SK-N-SH treated with all-trans-retinoic acid at 6 μM for 48 hours (cell line): ENCODE data around the gene HSDL1.

Source experiments
- ATAC-seq: fragments of 200-7000 bp; cut with Tn5 transposase; 3 replicates; pipeline ENCODE4 v1.9.1; 2020; ENCODE audit warnings: mild to moderate bottlenecking, moderate library complexity
- BACH2 ChIP-seq: fragments of 250-450 bp; sonication (Bioruptor Pico); IDR thresholded peaks from 2 replicates; pipeline ENCODE4 v1.9.0; 2021; ENCODE audit warnings: mild to moderate bottlenecking, borderline replicate concordance
- CSDC2 ChIP-seq: fragments of 250-450 bp; sonication (Bioruptor Pico); IDR thresholded peaks from 2 replicates; pipeline ENCODE4 v1.5.0; 2020; ENCODE audit warnings: mild to moderate bottlenecking, moderate library complexity
- ESRRG ChIP-seq: fragments of 250-450 bp; sonication (Bioruptor Pico); IDR thresholded peaks from 2 replicates; pipeline ENCODE4 v1.6.1; 2021; ENCODE audit warnings: mild to moderate bottlenecking
- GLIS3 ChIP-seq: fragments of 250-450 bp; sonication (Bioruptor Pico); IDR thresholded peaks from 2 replicates; pipeline ENCODE4 v1.5.0; 2020; ENCODE audit warnings: mild to moderate bottlenecking, moderate library complexity
- ISL1 ChIP-seq: fragments of 250-450 bp; sonication (Bioruptor Pico); IDR thresholded peaks from 2 replicates; pipeline ENCODE4 v2.1.2; 2022; ENCODE audit warnings: mild to moderate bottlenecking, moderate library complexity
- OSR1 ChIP-seq: fragments of 250-450 bp; sonication (Bioruptor Pico); IDR thresholded peaks from 2 replicates; pipeline ENCODE4 v1.8.0; 2022; ENCODE audit warnings: moderate library complexity, mild to moderate bottlenecking, inconsistent platforms
- PPARA ChIP-seq: fragments of 250-450 bp; sonication (Bioruptor Pico); IDR thresholded peaks from 2 replicates; pipeline ENCODE4 v1.5.0; 2020; ENCODE audit warnings: mild to moderate bottlenecking, borderline replicate concordance
- RARB ChIP-seq: fragments of 250-450 bp; sonication (Bioruptor Pico); IDR thresholded peaks from 2 replicates; pipeline ENCODE4 v1.8.0; 2021; ENCODE audit warnings: mild to moderate bottlenecking, moderate library complexity
- SNAI2 ChIP-seq: fragments of 250-450 bp; sonication (Bioruptor Pico); IDR thresholded peaks from 2 replicates; pipeline ENCODE4 v1.5.0; 2020; ENCODE audit warnings: mild to moderate bottlenecking, moderate library complexity
- TCF4 ChIP-seq: fragments of 250-450 bp; sonication (Bioruptor Pico); IDR thresholded peaks from 2 replicates; pipeline ENCODE4 v1.8.0; 2021; ENCODE audit warnings: mild to moderate bottlenecking, moderate library complexity, borderline replicate concordance
- TOX ChIP-seq: fragments of 250-450 bp; sonication (Bioruptor Pico); IDR thresholded peaks from 2 replicates; pipeline ENCODE4 v1.8.0; 2021; ENCODE audit warnings: mild to moderate bottlenecking, moderate library complexity, borderline replicate concordance
- ZC3H10 ChIP-seq: fragments of 250-450 bp; sonication (Bioruptor Pico); IDR thresholded peaks from 2 replicates; pipeline ENCODE4 v1.5.1; 2021; ENCODE audit warnings: mild to moderate bottlenecking, moderate library complexity
- ZFP3 ChIP-seq: fragments of 250-450 bp; sonication (Bioruptor Pico); IDR thresholded peaks from 2 replicates; pipeline ENCODE4 v1.5.0; 2020; ENCODE audit warnings: mild to moderate bottlenecking, moderate library complexity
- ZFP30 ChIP-seq: fragments of 450-650 bp; formaldehyde crosslinking; IDR thresholded peaks from 2 replicates; pipeline ENCODE4 v1.5.0; 2022; ENCODE audit warnings: mild to moderate bottlenecking, moderate library complexity
- ZNF565 ChIP-seq: fragments of 450-650 bp; formaldehyde crosslinking; conservative IDR thresholded peaks from 2 replicates; pipeline ENCODE4 v1.5.0; 2020; ENCODE audit warnings: low read depth, mild to moderate bottlenecking, moderate library complexity
- ZNF70 ChIP-seq: fragments of 450-650 bp; formaldehyde crosslinking; IDR thresholded peaks from 2 replicates; pipeline ENCODE4 v1.5.0; 2020; ENCODE audit warnings: mild to moderate bottlenecking, moderate library complexity
- ZNF8 ChIP-seq: fragments of 450-650 bp; formaldehyde crosslinking; IDR thresholded peaks from 2 replicates; pipeline ENCODE4 v1.5.0; 2020; ENCODE audit warnings: mild to moderate bottlenecking, moderate library complexity
- TF ChIP-seq, protein P1 (sequence below): fragments of 250-450 bp; sonication (Bioruptor Pico); IDR thresholded peaks from 2 replicates; pipeline ENCODE4 v1.5.1; 2020; ENCODE audit warnings: low read depth, mild to moderate bottlenecking, moderate library complexity
- TF ChIP-seq, protein P2 (sequence below): fragments of 250-450 bp; sonication (Bioruptor Pico); IDR thresholded peaks from 2 replicates; pipeline ENCODE4 v1.8.0; 2021; ENCODE audit warnings: low read depth, mild to moderate bottlenecking, moderate library complexity, borderline replicate concordance
- TF ChIP-seq, protein P3 (sequence below): fragments of 250-450 bp; sonication (Bioruptor Pico); IDR thresholded peaks from 2 replicates; pipeline ENCODE4 v1.8.0; 2020; ENCODE audit warnings: mild to moderate bottlenecking, moderate library complexity, borderline replicate concordance
- TF ChIP-seq, protein P4 (sequence below): fragments of 250-450 bp; sonication (Bioruptor Pico); IDR thresholded peaks from 2 replicates; pipeline ENCODE4 v1.5.0; 2020; ENCODE audit warnings: mild to moderate bottlenecking, moderate library complexity
- TF ChIP-seq, protein P5 (sequence below): fragments of 250-450 bp; sonication (Bioruptor Pico); IDR thresholded peaks from 2 replicates; pipeline ENCODE4 v1.5.1; 2021; ENCODE audit warnings: mild to moderate bottlenecking, moderate library complexity

The HSDL1 gene

DNA sequence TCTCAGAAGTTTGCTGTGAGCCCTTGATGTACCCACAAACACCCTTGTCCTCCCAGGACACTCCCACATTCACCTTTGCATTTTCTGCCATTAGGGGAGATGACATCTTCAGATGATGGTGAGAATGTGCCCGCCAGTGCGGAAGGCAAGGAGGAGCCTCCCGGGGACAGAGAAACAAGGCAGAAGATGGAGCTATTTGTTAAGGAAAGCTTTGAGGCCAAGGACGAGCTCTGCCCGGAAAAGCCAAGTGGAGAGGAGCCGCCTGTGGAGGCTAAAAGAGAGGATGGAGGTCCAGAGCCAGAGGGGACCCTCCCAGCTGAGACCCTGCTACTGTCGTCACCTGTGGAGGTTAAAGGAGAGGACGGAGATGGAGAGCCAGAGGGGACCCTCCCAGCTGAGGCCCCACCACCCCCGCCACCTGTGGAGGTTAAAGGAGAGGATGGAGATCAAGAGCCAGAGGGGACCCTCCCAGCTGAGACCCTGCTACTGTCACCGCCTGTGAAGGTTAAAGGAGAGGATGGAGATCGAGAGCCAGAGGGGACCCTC lies 24.9 kb upstream of the HSDL1 start:
- no peak for ATAC-seq
- TF ChIP-seq CSDC2 (CRISPR knock-in tag), result no peak
- no peak for TF ChIP-seq ESRRG (CRISPR knock-in tag)
- TF ChIP-seq RARB (CRISPR knock-in tag), result no peak
- no peak for TF ChIP-seq ZC3H10 (CRISPR knock-in tag)
- no peak for TF ChIP-seq PPARA (CRISPR knock-in tag)
- TF ChIP-seq, protein P1, sequence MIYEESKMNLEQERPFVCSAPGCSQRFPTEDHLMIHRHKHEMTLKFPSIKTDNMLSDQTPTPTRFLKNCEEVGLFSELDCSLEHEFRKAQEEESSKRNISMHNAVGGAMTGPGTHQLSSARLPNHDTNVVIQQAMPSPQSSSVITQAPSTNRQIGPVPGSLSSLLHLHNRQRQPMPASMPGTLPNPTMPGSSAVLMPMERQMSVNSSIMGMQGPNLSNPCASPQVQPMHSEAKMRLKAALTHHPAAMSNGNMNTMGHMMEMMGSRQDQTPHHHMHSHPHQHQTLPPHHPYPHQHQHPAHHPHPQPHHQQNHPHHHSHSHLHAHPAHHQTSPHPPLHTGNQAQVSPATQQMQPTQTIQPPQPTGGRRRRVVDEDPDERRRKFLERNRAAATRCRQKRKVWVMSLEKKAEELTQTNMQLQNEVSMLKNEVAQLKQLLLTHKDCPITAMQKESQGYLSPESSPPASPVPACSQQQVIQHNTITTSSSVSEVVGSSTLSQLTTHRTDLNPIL (CRISPR knock-in tag), result no peak
- TF ChIP-seq ZNF565 (CRISPR knock-in tag), result no peak
- no peak for TF ChIP-seq ISL1 (CRISPR knock-in tag)
- TF ChIP-seq, protein P2, sequence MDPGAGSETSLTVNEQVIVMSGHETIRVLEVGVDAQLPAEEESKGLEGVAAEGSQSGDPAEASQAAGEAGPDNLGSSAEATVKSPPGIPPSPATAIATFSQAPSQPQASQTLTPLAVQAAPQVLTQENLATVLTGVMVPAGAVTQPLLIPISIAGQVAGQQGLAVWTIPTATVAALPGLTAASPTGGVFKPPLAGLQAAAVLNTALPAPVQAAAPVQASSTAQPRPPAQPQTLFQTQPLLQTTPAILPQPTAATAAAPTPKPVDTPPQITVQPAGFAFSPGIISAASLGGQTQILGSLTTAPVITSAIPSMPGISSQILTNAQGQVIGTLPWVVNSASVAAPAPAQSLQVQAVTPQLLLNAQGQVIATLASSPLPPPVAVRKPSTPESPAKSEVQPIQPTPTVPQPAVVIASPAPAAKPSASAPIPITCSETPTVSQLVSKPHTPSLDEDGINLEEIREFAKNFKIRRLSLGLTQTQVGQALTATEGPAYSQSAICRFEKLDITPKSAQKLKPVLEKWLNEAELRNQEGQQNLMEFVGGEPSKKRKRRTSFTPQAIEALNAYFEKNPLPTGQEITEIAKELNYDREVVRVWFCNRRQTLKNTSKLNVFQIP, result no peak
- no peak for TF ChIP-seq TCF4 (CRISPR knock-in tag)
- no peak for TF ChIP-seq OSR1 (CRISPR knock-in tag)
- TF ChIP-seq ZNF70 (CRISPR knock-in tag), result no peak
- no peak for TF ChIP-seq ZFP3 (CRISPR knock-in tag)
- no peak for TF ChIP-seq ZFP30
- no peak for TF ChIP-seq GLIS3 (CRISPR knock-in tag)
- TF ChIP-seq, protein P3, sequence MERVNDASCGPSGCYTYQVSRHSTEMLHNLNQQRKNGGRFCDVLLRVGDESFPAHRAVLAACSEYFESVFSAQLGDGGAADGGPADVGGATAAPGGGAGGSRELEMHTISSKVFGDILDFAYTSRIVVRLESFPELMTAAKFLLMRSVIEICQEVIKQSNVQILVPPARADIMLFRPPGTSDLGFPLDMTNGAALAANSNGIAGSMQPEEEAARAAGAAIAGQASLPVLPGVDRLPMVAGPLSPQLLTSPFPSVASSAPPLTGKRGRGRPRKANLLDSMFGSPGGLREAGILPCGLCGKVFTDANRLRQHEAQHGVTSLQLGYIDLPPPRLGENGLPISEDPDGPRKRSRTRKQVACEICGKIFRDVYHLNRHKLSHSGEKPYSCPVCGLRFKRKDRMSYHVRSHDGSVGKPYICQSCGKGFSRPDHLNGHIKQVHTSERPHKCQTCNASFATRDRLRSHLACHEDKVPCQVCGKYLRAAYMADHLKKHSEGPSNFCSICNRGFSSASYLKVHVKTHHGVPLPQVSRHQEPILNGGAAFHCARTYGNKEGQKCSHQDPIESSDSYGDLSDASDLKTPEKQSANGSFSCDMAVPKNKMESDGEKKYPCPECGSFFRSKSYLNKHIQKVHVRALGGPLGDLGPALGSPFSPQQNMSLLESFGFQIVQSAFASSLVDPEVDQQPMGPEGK (CRISPR knock-in tag), result no peak
- TF ChIP-seq, protein P4, sequence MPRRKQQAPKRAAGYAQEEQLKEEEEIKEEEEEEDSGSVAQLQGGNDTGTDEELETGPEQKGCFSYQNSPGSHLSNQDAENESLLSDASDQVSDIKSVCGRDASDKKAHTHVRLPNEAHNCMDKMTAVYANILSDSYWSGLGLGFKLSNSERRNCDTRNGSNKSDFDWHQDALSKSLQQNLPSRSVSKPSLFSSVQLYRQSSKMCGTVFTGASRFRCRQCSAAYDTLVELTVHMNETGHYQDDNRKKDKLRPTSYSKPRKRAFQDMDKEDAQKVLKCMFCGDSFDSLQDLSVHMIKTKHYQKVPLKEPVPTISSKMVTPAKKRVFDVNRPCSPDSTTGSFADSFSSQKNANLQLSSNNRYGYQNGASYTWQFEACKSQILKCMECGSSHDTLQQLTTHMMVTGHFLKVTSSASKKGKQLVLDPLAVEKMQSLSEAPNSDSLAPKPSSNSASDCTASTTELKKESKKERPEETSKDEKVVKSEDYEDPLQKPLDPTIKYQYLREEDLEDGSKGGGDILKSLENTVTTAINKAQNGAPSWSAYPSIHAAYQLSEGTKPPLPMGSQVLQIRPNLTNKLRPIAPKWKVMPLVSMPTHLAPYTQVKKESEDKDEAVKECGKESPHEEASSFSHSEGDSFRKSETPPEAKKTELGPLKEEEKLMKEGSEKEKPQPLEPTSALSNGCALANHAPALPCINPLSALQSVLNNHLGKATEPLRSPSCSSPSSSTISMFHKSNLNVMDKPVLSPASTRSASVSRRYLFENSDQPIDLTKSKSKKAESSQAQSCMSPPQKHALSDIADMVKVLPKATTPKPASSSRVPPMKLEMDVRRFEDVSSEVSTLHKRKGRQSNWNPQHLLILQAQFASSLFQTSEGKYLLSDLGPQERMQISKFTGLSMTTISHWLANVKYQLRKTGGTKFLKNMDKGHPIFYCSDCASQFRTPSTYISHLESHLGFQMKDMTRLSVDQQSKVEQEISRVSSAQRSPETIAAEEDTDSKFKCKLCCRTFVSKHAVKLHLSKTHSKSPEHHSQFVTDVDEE (CRISPR knock-in tag), result no peak
- TF ChIP-seq, protein P5, sequence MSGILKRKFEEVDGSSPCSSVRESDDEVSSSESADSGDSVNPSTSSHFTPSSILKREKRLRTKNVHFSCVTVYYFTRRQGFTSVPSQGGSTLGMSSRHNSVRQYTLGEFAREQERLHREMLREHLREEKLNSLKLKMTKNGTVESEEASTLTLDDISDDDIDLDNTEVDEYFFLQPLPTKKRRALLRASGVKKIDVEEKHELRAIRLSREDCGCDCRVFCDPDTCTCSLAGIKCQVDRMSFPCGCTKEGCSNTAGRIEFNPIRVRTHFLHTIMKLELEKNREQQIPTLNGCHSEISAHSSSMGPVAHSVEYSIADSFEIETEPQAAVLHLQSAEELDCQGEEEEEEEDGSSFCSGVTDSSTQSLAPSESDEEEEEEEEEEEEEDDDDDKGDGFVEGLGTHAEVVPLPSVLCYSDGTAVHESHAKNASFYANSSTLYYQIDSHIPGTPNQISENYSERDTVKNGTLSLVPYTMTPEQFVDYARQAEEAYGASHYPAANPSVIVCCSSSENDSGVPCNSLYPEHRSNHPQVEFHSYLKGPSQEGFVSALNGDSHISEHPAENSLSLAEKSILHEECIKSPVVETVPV (CRISPR knock-in tag), result no peak
- TF ChIP-seq BACH2 (CRISPR knock-in tag), result no peak
- TF ChIP-seq ZNF8 (CRISPR knock-in tag), result no peak

DNA sequence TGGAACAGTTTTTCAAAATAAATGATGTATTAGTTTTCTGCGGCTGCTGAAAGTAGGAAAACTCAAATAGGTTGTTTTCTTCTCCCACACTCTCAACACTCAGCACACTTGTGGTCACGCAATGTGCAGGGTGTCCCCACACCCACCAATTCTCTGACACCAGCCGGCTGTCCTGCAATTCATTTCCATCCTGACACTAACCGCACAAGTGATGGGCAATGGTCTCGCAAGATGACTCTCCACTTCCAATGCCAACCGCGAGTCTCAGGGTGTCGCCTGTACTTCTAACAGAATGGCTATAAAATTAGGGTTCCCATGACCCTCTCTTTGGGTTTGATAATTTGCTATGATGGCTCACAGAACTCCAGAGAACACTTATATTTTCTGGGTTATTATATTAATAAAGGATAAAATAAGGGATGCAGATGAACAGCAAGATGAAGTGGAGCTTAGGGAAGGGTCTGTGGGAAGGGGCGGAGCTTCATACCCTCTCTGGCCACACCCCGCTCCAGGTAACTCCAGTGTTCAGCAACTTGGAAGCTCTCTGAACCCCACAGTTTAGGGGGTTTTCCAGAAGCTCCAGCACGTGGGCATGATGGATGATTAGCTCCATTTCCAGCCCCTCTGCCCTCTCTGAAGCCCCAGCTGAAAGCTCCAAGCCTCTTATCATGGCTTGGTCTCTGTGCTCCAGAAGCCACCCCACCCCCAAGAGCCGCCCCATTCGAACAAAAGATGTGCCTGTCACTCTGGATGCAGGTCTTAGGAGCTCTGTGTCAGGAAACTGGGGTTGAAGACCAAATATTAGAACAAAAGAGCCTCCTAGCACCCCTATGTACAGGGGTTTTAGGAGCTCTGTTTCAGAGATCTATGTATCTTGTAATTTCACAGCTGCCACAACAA lies 22.1 kb upstream of the HSDL1 start:
- ATAC-seq, result no peak
- TF ChIP-seq, protein P3 (CRISPR knock-in tag), result no peak
- TF ChIP-seq OSR1 (CRISPR knock-in tag), result no peak
- no peak for TF ChIP-seq ISL1 (CRISPR knock-in tag)
- no peak for TF ChIP-seq TOX (CRISPR knock-in tag)
- TF ChIP-seq, protein P2, result no peak
- TF ChIP-seq, protein P5 (CRISPR knock-in tag), result no peak
- no peak for TF ChIP-seq ZC3H10 (CRISPR knock-in tag)
- no peak for TF ChIP-seq SNAI2 (CRISPR knock-in tag)
- no peak for TF ChIP-seq CSDC2 (CRISPR knock-in tag)
- TF ChIP-seq RARB (CRISPR knock-in tag), result no peak
- no peak for TF ChIP-seq ZFP30
- TF ChIP-seq ZNF70 (CRISPR knock-in tag), result no peak
